ENCODE results near the gene IQGAP2. TPM values are rescaled to one million over a fixed set of nuclear protein-coding genes. Genes with fewer than 3 reads are reported as not detected.
A peak's percentile ranks its signal among the peaks of the same experiment; 100 is the strongest.

IQGAP2 gene
- polyA plus RNA-seq, 1 donor (not counting 4 experiments of a cell fraction or from before 2014, with no cell fraction given), result 0.14 TPM

GRCh38 chr5:76710991-76711390, 307.9 kb downstream of the IQGAP2 start:
- H3K4me1 ChIP-seq (ENCODE audit: control insufficient read depth, extremely low read depth, insufficient read depth, low read length), result peaks cover 26% of the 10 kb centered on the region
- FAIRE-seq (peak; percentile 69), DNase-seq (ENCODE audit: low read depth, low spot score) (peak; percentile 65)
- H3K9me1 ChIP-seq (ENCODE audit: control insufficient read depth, extremely low read depth, insufficient read depth, low read length), result no peaks in the 10 kb centered on the region
- H3K79me2 ChIP-seq (ENCODE audit: control insufficient read depth, insufficient read depth, low read length), result no peaks in the 10 kb centered on the region
- no peaks in the 10 kb centered on the region for H4K20me1 ChIP-seq (ENCODE audit: control insufficient read depth, extremely low read depth, insufficient read depth, low read length)
- no peak for TF ChIP-seq EZH2 (IDR thresholded peaks at IDR 0.05; ENCODE audit: low read length)
- TF ChIP-seq CTCF (optimal IDR thresholded peaks at IDR 0.05 in 1 of 3, IDR thresholded peaks at IDR 0.05 in 1 of 3, conservative IDR thresholded peaks at IDR 0.05 in 1 of 3; ENCODE audit: extremely low read depth in 1 of 3, insufficient read depth in 2 of 3, low read length in 3 of 3), result no peak
- H3K27ac ChIP-seq (ENCODE audit: control insufficient read depth, insufficient read depth, low read length), result peak overlapping the region; percentile 97
- no peak overlapping the region for H2AFZ ChIP-seq (ENCODE audit: control insufficient read depth, low read length)
- H3K27me3 ChIP-seq (ENCODE audit: control insufficient read depth, extremely low read depth, insufficient read depth, low read length), result peaks cover 5% of the 10 kb centered on the region
- H3K9me3 ChIP-seq (ENCODE audit: control insufficient read depth, low read depth, low read length), result no peaks in the 10 kb centered on the region
- H3K9ac ChIP-seq (ENCODE audit: control insufficient read depth, extremely low read depth, insufficient read depth, low read length), result peak overlapping the region; percentile 83
- dilution Hi-C loops (cut with MboI; ENCODE audit: extremely low pct_ligation_motif_present, low sequenced_read_pairs), result no loop called here
- peak overlapping the region; percentile 92 for H3K4me2 ChIP-seq (ENCODE audit: control insufficient read depth, extremely low read depth, insufficient read depth, low read depth, low read length)
- H3K36me3 ChIP-seq (ENCODE audit: control insufficient read depth in 2 of 2, extremely low read depth in 1 of 2, insufficient read depth in 2 of 2, low read length in 2 of 2), result no peaks in the 10 kb centered on the region
- H3K4me3 ChIP-seq (ENCODE audit: control insufficient read depth in 2 of 3, extremely low read depth in 1 of 3, insufficient read depth in 2 of 3, low read depth in 1 of 3, low read length in 3 of 3), result peak overlapping the region in 2 of 3 experiments; percentile 52 to 63

- dilution Hi-C loops (cut with MboI; ENCODE audit: extremely low pct_ligation_motif_present, low sequenced_read_pairs), result no loop called here
- DNase-seq (ENCODE audit: low read depth, low spot score), result no peak
Measured at GRCh38 chr5:76714751-76715485, 311.8 kb downstream of the IQGAP2 start.

More at GRCh38 chr5:76714751-76715485, 311.8 kb downstream of the IQGAP2 start:
- peak overlapping the region in 2 of 3 experiments; percentile 93 to 97 for H3K4me3 ChIP-seq (ENCODE audit: control insufficient read depth in 2 of 3, extremely low read depth in 1 of 3, insufficient read depth in 2 of 3, low read depth in 1 of 3, low read length in 3 of 3)
- no peaks in the 10 kb centered on the region for H3K36me3 ChIP-seq (ENCODE audit: control insufficient read depth in 2 of 2, extremely low read depth in 1 of 2, insufficient read depth in 2 of 2, low read length in 2 of 2)
- H2AFZ ChIP-seq (ENCODE audit: control insufficient read depth, low read length), result peak overlapping the region; percentile 93
- FAIRE-seq, result no peak
- TF ChIP-seq CTCF (optimal IDR thresholded peaks at IDR 0.05 in 1 of 3, IDR thresholded peaks at IDR 0.05 in 1 of 3, conservative IDR thresholded peaks at IDR 0.05 in 1 of 3; ENCODE audit: extremely low read depth in 1 of 3, insufficient read depth in 2 of 3, low read length in 3 of 3) (no peak), EZH2 (IDR thresholded peaks at IDR 0.05; ENCODE audit: low read length) (no peak)
- no peaks in the 10 kb centered on the region for H3K9me1 ChIP-seq (ENCODE audit: control insufficient read depth, extremely low read depth, insufficient read depth, low read length)
- H3K9ac ChIP-seq (ENCODE audit: control insufficient read depth, extremely low read depth, insufficient read depth, low read length), result peak overlapping the region; percentile 88
- no peaks in the 10 kb centered on the region for H4K20me1 ChIP-seq (ENCODE audit: control insufficient read depth, extremely low read depth, insufficient read depth, low read length)
- peak overlapping the region; percentile 64 for H3K27ac ChIP-seq (ENCODE audit: control insufficient read depth, insufficient read depth, low read length)
- peaks cover 5% of the 10 kb centered on the region for H3K27me3 ChIP-seq (ENCODE audit: control insufficient read depth, extremely low read depth, insufficient read depth, low read length)
- peaks cover 34% of the 10 kb centered on the region for H3K79me2 ChIP-seq (ENCODE audit: control insufficient read depth, insufficient read depth, low read length)
- H3K9me3 ChIP-seq (ENCODE audit: control insufficient read depth, low read depth, low read length), result no peaks in the 10 kb centered on the region
- peak overlapping the region; percentile 93 for H3K4me2 ChIP-seq (ENCODE audit: control insufficient read depth, extremely low read depth, insufficient read depth, low read depth, low read length)
- H3K4me1 ChIP-seq (ENCODE audit: control insufficient read depth, extremely low read depth, insufficient read depth, low read length), result peaks cover 29% of the 10 kb centered on the region

Data from keratinocyte (primary cell).